H1 (cell line): Measurements from ENCODE around the gene TMEM116. TPM values are rescaled to one million over a fixed set of nuclear protein-coding genes. Genes with fewer than 3 reads are reported as not detected.

ENCODE experiments used
- CTCF ChIA-PET: fragments of 300-600 bp; sonication (Branson Sonifier 250); formaldehyde crosslinking; loops from one replicate; lab custom pipeline; 2021; ENCODE audit not compliant: partially characterized antibody; lab: Charles Lee
- POLR2A ChIA-PET: fragments of 300-600 bp; sonication (Branson Sonifier 250); formaldehyde crosslinking; loops from one replicate; lab custom pipeline; 2021; ENCODE audit warnings: inconsistent platforms; ENCODE audit not compliant: partially characterized antibody; lab: Charles Lee
- DNase-seq, 2 experiments: peaks; one replicate each; pipeline versions ENCODE4 v3.0.0 to v3.0.0-alpha.2; 2010 to 2022; ENCODE audit warnings: low spot score in 2 of 2, low read depth in 1 of 2, mixed read lengths in 1 of 2
- FAIRE-seq: peaks from 2 replicates; lab custom pipeline; 2011; peaks lifted over from hg19 to GRCh38; lab: Jason Lieb, UNC
- H2AFZ ChIP-seq: 2 replicates; pipeline ENCODE4 v1.8.1; 2012; ENCODE audit warnings: low read length, inconsistent platforms
- H2AK5ac ChIP-seq: 2 replicates; pipeline ENCODE4 v1.6.1; 2013; ENCODE audit warnings: low read depth, low read length
- H2BK120ac ChIP-seq: replicated peaks from 2 replicates; pipeline ENCODE3; 2013; ENCODE audit warnings: low read depth, low read length, inconsistent platforms
- H2BK12ac ChIP-seq: 2 replicates; pipeline ENCODE4 v1.6.1; 2013; ENCODE audit warnings: low read depth, low read length
- H2BK15ac ChIP-seq: 2 replicates; pipeline ENCODE4 v1.6.1; 2013; ENCODE audit warnings: low read length
- H2BK20ac ChIP-seq: 2 replicates; pipeline ENCODE4 v1.6.1; 2013; ENCODE audit warnings: low read length
- H2BK5ac ChIP-seq: 2 replicates; pipeline ENCODE4 v1.6.1; 2013; ENCODE audit warnings: low read depth, low read length
- H3K14ac ChIP-seq: 2 replicates; pipeline ENCODE4 v1.6.1; 2013; ENCODE audit warnings: inconsistent platforms; ENCODE audit not compliant: insufficient read length
- H3K18ac ChIP-seq: 2 replicates; pipeline ENCODE4 v1.6.1; 2013; ENCODE audit warnings: low read length; ENCODE audit errors: extremely low read depth
- H3K23ac ChIP-seq: 2 replicates; pipeline ENCODE4 v1.6.1; 2013; ENCODE audit warnings: inconsistent platforms; ENCODE audit not compliant: insufficient read length
- H3K23me2 ChIP-seq: 2 replicates; pipeline ENCODE4 v1.6.1; 2013; ENCODE audit warnings: low read depth, low read length
- H3K27ac ChIP-seq: 2 replicates; pipeline ENCODE4 v1.6.1; 2011; ENCODE audit warnings: low read depth, low read length, inconsistent platforms
- H3K27me3 ChIP-seq, 4 experiments: replicated peaks in 1 of 4; 1 replicate in 1 of 4; 2 replicates in 3 of 4; pipeline versions ENCODE4 v1.6.1 to v1.8.1; 2011 to 2013; ENCODE audit warnings: low read length in 3 of 4, mild to moderate bottlenecking in 3 of 4, inconsistent platforms in 2 of 4, mixed read lengths in 2 of 4, moderate library complexity in 1 of 4; ENCODE audit not compliant: control insufficient read depth in 3 of 4, insufficient read depth in 3 of 4; ENCODE audit errors: extremely low read depth in 1 of 4
- H3K36me3 ChIP-seq, 4 experiments: 2 replicates each; pipeline versions ENCODE4 v1.6.1 to v1.8.1; 2011 to 2013; ENCODE audit warnings: mild to moderate bottlenecking in 4 of 4, low read length in 3 of 4, moderate library complexity in 2 of 4, control low read depth in 1 of 4, inconsistent platforms in 1 of 4; ENCODE audit not compliant: insufficient read depth in 4 of 4, control insufficient read depth in 2 of 4
- H3K4ac ChIP-seq: replicated peaks from 2 replicates; pipeline ENCODE3; 2013; ENCODE audit warnings: low read length, low read depth, mixed read lengths, inconsistent platforms; ENCODE audit not compliant: insufficient read length
- H3K4me1 ChIP-seq, 4 experiments: replicated peaks in 1 of 4; 1 replicate in 1 of 4; 2 replicates in 3 of 4; pipeline versions ENCODE4 v1.6.1 to v1.8.1; 2011 to 2013; ENCODE audit warnings: low read length in 3 of 4, inconsistent platforms in 2 of 4, mixed read lengths in 1 of 4; ENCODE audit not compliant: insufficient read depth in 4 of 4, control insufficient read depth in 3 of 4
- H3K4me2 ChIP-seq, 2 experiments: 2 replicates each; pipeline versions ENCODE4 v1.6.1 to v1.8.1; 2011 to 2013; ENCODE audit warnings: low read depth in 2 of 2, low read length in 2 of 2, control low read depth in 1 of 2, inconsistent platforms in 1 of 2, mild to moderate bottlenecking in 1 of 2; ENCODE audit not compliant: insufficient read depth in 1 of 2
- H3K4me3 ChIP-seq, 4 experiments: fragments of 200-600, 300-600 bp in 1 of 4; sonication (generic), shearing (Covaris generic), sonication (Bioruptor Twin) in 1 of 4; 2 replicates each; pipeline versions ENCODE4 v1.5.1 to v1.8.1; 2011 to 2016; ENCODE audit warnings: low read length in 4 of 4, low read depth in 3 of 4, control low read depth in 2 of 4, inconsistent platforms in 2 of 4, mild to moderate bottlenecking in 2 of 4, mixed read lengths in 1 of 4, moderate library complexity in 1 of 4; ENCODE audit not compliant: insufficient read depth in 2 of 4; ENCODE audit errors: extremely low read depth in 1 of 4
- H3K56ac ChIP-seq: replicated peaks from 2 replicates; pipeline ENCODE3; 2013; ENCODE audit warnings: low read depth, mild to moderate bottlenecking, mixed read lengths, low read length, inconsistent platforms; ENCODE audit not compliant: insufficient read length
- H3K79me1 ChIP-seq: 2 replicates; pipeline ENCODE4 v1.6.1; 2013; ENCODE audit warnings: low read depth, low read length, control low read depth
- H3K79me2 ChIP-seq, 2 experiments: 2 replicates each; pipeline versions ENCODE4 v1.6.1 to v1.8.1; 2012 to 2013; ENCODE audit warnings: low read length in 2 of 2, mild to moderate bottlenecking in 2 of 2, inconsistent platforms in 1 of 2; ENCODE audit not compliant: insufficient read depth in 2 of 2, control insufficient read depth in 1 of 2
- H3K9ac ChIP-seq, 4 experiments: replicated peaks in 1 of 4; 1 replicate in 1 of 4; 2 replicates in 3 of 4; pipeline versions ENCODE4 v1.6.1 to v1.8.1; 2011 to 2013; ENCODE audit warnings: low read depth in 3 of 4, low read length in 3 of 4, control low read depth in 2 of 4, mild to moderate bottlenecking in 2 of 4, moderate library complexity in 2 of 4, inconsistent platforms in 1 of 4; ENCODE audit errors: extremely low read depth in 1 of 4
- H3K9me3 ChIP-seq, 2 experiments: 2 replicates each; pipeline versions ENCODE4 v1.6.1 to v1.8.1; 2012 to 2013; ENCODE audit warnings: mild to moderate bottlenecking in 2 of 2, moderate library complexity in 2 of 2, control low read depth in 1 of 2, inconsistent platforms in 1 of 2, low read depth in 1 of 2, low read length in 1 of 2, mixed read lengths in 1 of 2; ENCODE audit not compliant: insufficient read depth in 2 of 2
- H4K20me1 ChIP-seq, 2 experiments: replicated peaks in 1 of 2; 2 replicates each; pipeline versions ENCODE3 to v1.8.1; 2011 to 2013; ENCODE audit warnings: inconsistent platforms in 2 of 2, low read length in 2 of 2, mild to moderate bottlenecking in 1 of 2; ENCODE audit not compliant: insufficient read depth in 2 of 2, control insufficient read depth in 1 of 2
- H4K5ac ChIP-seq: 2 replicates; pipeline ENCODE4 v1.6.1; 2013; ENCODE audit warnings: low read length, low read depth, mixed read lengths, inconsistent platforms; ENCODE audit not compliant: insufficient read length
- H4K8ac ChIP-seq: 2 replicates; pipeline ENCODE4 v1.8.0; 2013; ENCODE audit warnings: mild to moderate bottlenecking, moderate library complexity, low read length, inconsistent platforms; ENCODE audit not compliant: insufficient read depth; ENCODE audit errors: extremely low read depth
- H4K91ac ChIP-seq: replicated peaks from 2 replicates; pipeline ENCODE3; 2013; ENCODE audit warnings: low read length, mixed read lengths, inconsistent platforms; ENCODE audit not compliant: insufficient read length
- JUND ChIP-seq: IDR thresholded peaks from 2 replicates; pipeline ENCODE4 v1.6.1; 2011; ENCODE audit warnings: mild to moderate bottlenecking, improper control_type of control experiment, low read length
- SUZ12 ChIP-seq: fragments of 200-600 bp; sonication (generic); IDR thresholded peaks from 2 replicates; pipeline ENCODE4 v1.6.1; 2012; ENCODE audit warnings: mild to moderate bottlenecking, inconsistent platforms, low read length, moderate library complexity, mixed read lengths
- polyA plus RNA-seq, 7 experiments: library from polyadenylated mRNA; depleted of rRNA in 3 of 7; stranded (reverse) in 5 of 7; unstranded in 2 of 7; fragments of >200 nt in 5 of 7; fragments of 200-250 nt in 2 of 7; gene quantifications; 1 replicate in 5 of 7; 2 replicates in 1 of 7; 4 replicates in 1 of 7; pipeline versions ENCODE4 v1.2.1 to v1.2.3, GENCODE V29; 2011 to 2013; ENCODE audit warnings: missing spikeins in 2 of 7, mixed read lengths in 2 of 7
- total RNA-seq: library from RNA; stranded (reverse); fragmentation: NEBNext Ultra II Directional; extraction: Animal tissue kit (Norgen Biotek cat#: 25700); gene quantifications from 2 replicates; pipeline ENCODE4 v1.2.1, GENCODE V29; 2021

Gene TMEM116
- total and polyA plus RNA-seq, 2 of the 8 experiments (the other 6 are each of a cell fraction or from before 2014, with no cell fraction given) = 8.1 to 25.2 TPM

GRCh38 chr12:111971800-111972199 lies 41.2 kb downstream of the TMEM116 start:
- Histone ChIP-seq H2AK5ac (no peak overlapping the region), H3K9ac (no peak overlapping the region), H3K79me2 (no peaks in the 10 kb centered on the region), H3K18ac (no peak overlapping the region), H3K79me1 (no peaks in the 10 kb centered on the region), H3K9me3 (peaks cover 0 to 5% of the 10 kb centered on the region in 2 experiments; a peak in 1 of 4 replicates), H2AFZ (no peak overlapping the region), H3K23ac (no peak overlapping the region), H3K23me2 (no peaks in the 10 kb centered on the region), H3K4me2 (no peak overlapping the region), H3K4ac (no peak overlapping the region), H4K5ac (no peak overlapping the region), H3K4me1 (no peaks in the 10 kb centered on the region), H3K27ac (no peak overlapping the region), H4K20me1 (no peaks in the 10 kb centered on the region), H2BK12ac (no peak overlapping the region), H4K8ac (no peak overlapping the region), H3K14ac (no peak overlapping the region), H3K27me3 (no peaks in the 10 kb centered on the region), H3K4me3 (no peak overlapping the region), H3K36me3 (no peaks in the 10 kb centered on the region), H2BK15ac (no peak overlapping the region), H2BK120ac (no peak overlapping the region), H4K91ac (no peak overlapping the region), H2BK20ac (no peak overlapping the region), H3K56ac (no peak overlapping the region), H2BK5ac (no peak overlapping the region)
- no peak for FAIRE-seq
- no peak for TF ChIP-seq JUND
- no peak for TF ChIP-seq SUZ12
- CTCF ChIA-PET = interaction anchor here (0.6 kb wide), 1 partner anchor 26 kb away, joined by 4 read pairs; no protein-coding TSS in a partner anchor
- DNase-seq = no peak
- POLR2A ChIA-PET = no interaction called here
